HEK293 (cell line): Measurements from ENCODE around the gene SKIC3.
A peak's percentile ranks its signal among the peaks of the same experiment; 100 is the strongest.

Source experiments
- CTCF ChIA-PET: fragments of 350-600 bp; formaldehyde crosslinking; extraction: SDS; loops from one replicate; lab custom pipeline; 2021; ENCODE audit warnings: antibody characterized with exemption; lab: Yijun Ruan, JAX
- POLR2A ChIA-PET: fragments of 300-600 bp; formaldehyde crosslinking; extraction: SDS; loops from one replicate; lab custom pipeline; 2020; ENCODE audit warnings: antibody characterized with exemption, inconsistent platforms; lab: Yijun Ruan, JAX
- H3K27ac ChIP-seq: fragments of 200-500 bp; sonication (Bioruptor generic); 2 replicates; pipeline ENCODE4 v1.5.1; 2014; ENCODE audit warnings: low read depth, low read length, control low read depth, inconsistent platforms; ENCODE audit errors: extremely low read depth
- H3K36me3 ChIP-seq, 2 experiments: fragments of 200-500 bp in 1 of 2; sonication (Bioruptor generic) in 1 of 2; 1 replicate in 1 of 2; 2 replicates in 1 of 2; pipeline ENCODE4 v1.5.1; 2014 to 2017; ENCODE audit warnings: inconsistent platforms in 2 of 2, low read length in 2 of 2; ENCODE audit not compliant: control insufficient read depth in 2 of 2, insufficient read depth in 1 of 2
- H3K4me1 ChIP-seq: fragments of 200-500 bp; sonication (Bioruptor generic); 2 replicates; pipeline ENCODE4 v1.5.1; 2014; ENCODE audit warnings: mild to moderate bottlenecking, low read length, inconsistent platforms; ENCODE audit not compliant: control insufficient read depth, insufficient read depth
- H3K4me3 ChIP-seq: 2 replicates; pipeline ENCODE4 v1.5.1; 2011; ENCODE audit warnings: low read depth, mild to moderate bottlenecking, control low read depth, low read length, moderate library complexity
- H3K9me3 ChIP-seq: fragments of 200-500 bp; sonication (Bioruptor generic); 2 replicates; pipeline ENCODE4 v1.5.1; 2014; ENCODE audit warnings: low read depth, low read length, inconsistent platforms; ENCODE audit not compliant: control insufficient read depth, insufficient read depth
- GFI1B ChIP-seq: fragments of 450-650 bp; formaldehyde crosslinking; IDR thresholded peaks from 2 replicates; pipeline ENCODE4 v1.5.1; 2016; ENCODE audit warnings: missing biosample characterization, missing genetic modification characterization
- KLF10 ChIP-seq: fragments of 450-650 bp; IDR thresholded peaks from 2 replicates; pipeline ENCODE4 v1.5.1; 2018; ENCODE audit warnings: missing biosample characterization, mild to moderate bottlenecking, missing genetic modification characterization
- KLF16 ChIP-seq: fragments of 450-650 bp; formaldehyde crosslinking; IDR thresholded peaks from 2 replicates; pipeline ENCODE4 v1.5.1; 2017; ENCODE audit warnings: missing biosample characterization, missing genetic modification characterization
- MYNN ChIP-seq: fragments of 450-650 bp; formaldehyde crosslinking; IDR thresholded peaks from 2 replicates; pipeline ENCODE4 v1.5.1; 2016; ENCODE audit warnings: missing biosample characterization, missing genetic modification characterization, borderline replicate concordance
- SP2 ChIP-seq: fragments of 450-650 bp; formaldehyde crosslinking; IDR thresholded peaks from 2 replicates; pipeline ENCODE4 v1.5.1; 2016; ENCODE audit warnings: missing biosample characterization, missing genetic modification characterization
- ZNF146 ChIP-seq: fragments of 450-650 bp; formaldehyde crosslinking; IDR thresholded peaks from 2 replicates; pipeline ENCODE4 v1.5.1; 2016; ENCODE audit warnings: missing biosample characterization, missing genetic modification characterization
- ZNF157 ChIP-seq: fragments of 450-650 bp; formaldehyde crosslinking; IDR thresholded peaks from 2 replicates; pipeline ENCODE4 v1.5.1; 2016; ENCODE audit warnings: missing biosample characterization, missing genetic modification characterization
- ZNF202 ChIP-seq: fragments of 450-650 bp; formaldehyde crosslinking; IDR thresholded peaks from 2 replicates; pipeline ENCODE4 v1.5.1; 2016; ENCODE audit warnings: missing biosample characterization, missing genetic modification characterization, borderline replicate concordance
- ZNF324 ChIP-seq: fragments of 450-650 bp; formaldehyde crosslinking; IDR thresholded peaks from 2 replicates; pipeline ENCODE4 v1.5.1; 2016; ENCODE audit warnings: missing biosample characterization, missing genetic modification characterization
- ZNF366 ChIP-seq: fragments of 450-650 bp; formaldehyde crosslinking; conservative IDR thresholded peaks from 2 replicates; pipeline ENCODE4 v1.5.1; 2016; ENCODE audit warnings: missing biosample characterization, missing genetic modification characterization
- ZNF423 ChIP-seq: fragments of 450-650 bp; formaldehyde crosslinking; IDR thresholded peaks from 2 replicates; pipeline ENCODE4 v1.5.1; 2016; ENCODE audit warnings: missing biosample characterization, missing genetic modification characterization
- ZNF571 ChIP-seq: fragments of 450-650 bp; formaldehyde crosslinking; IDR thresholded peaks from 2 replicates; pipeline ENCODE4 v1.5.0; 2017; ENCODE audit warnings: missing biosample characterization, missing genetic modification characterization
- ZNF585B ChIP-seq: fragments of 450-650 bp; formaldehyde crosslinking; IDR thresholded peaks from 2 replicates; pipeline ENCODE4 v1.5.1; 2016; ENCODE audit warnings: missing biosample characterization, missing genetic modification characterization
- ZNF629 ChIP-seq: fragments of 450-650 bp; formaldehyde crosslinking; IDR thresholded peaks from 2 replicates; pipeline ENCODE4 v1.5.1; 2017; ENCODE audit warnings: missing biosample characterization, missing genetic modification characterization
- ZNF660 ChIP-seq: fragments of 450-650 bp; IDR thresholded peaks from 2 replicates; pipeline ENCODE4 v1.5.1; 2018; ENCODE audit warnings: missing biosample characterization, mild to moderate bottlenecking, missing genetic modification characterization
- ZNF747 ChIP-seq: fragments of 450-650 bp; formaldehyde crosslinking; IDR thresholded peaks from 2 replicates; pipeline ENCODE4 v1.5.1; 2016; ENCODE audit warnings: missing biosample characterization, missing genetic modification characterization
- ZSCAN30 ChIP-seq: fragments of 450-650 bp; IDR thresholded peaks from 2 replicates; pipeline ENCODE4 v1.5.1; 2018; ENCODE audit warnings: missing biosample characterization, mild to moderate bottlenecking, missing genetic modification characterization, moderate library complexity
- ZXDB ChIP-seq: fragments of 450-650 bp; formaldehyde crosslinking; IDR thresholded peaks from 2 replicates; pipeline ENCODE4 v1.5.1; 2016; ENCODE audit warnings: missing biosample characterization, missing genetic modification characterization
- TF ChIP-seq, protein P1 (sequence below): fragments of 450-650 bp; formaldehyde crosslinking; IDR thresholded peaks from 2 replicates; pipeline ENCODE4 v1.5.1; 2016; ENCODE audit warnings: missing biosample characterization, missing genetic modification characterization
- TF ChIP-seq, protein P2 (sequence below): fragments of 450-650 bp; IDR thresholded peaks from 2 replicates; pipeline ENCODE4 v1.5.1; 2018; ENCODE audit warnings: missing biosample characterization, mild to moderate bottlenecking, missing genetic modification characterization

SKIC3 gene

DNA sequence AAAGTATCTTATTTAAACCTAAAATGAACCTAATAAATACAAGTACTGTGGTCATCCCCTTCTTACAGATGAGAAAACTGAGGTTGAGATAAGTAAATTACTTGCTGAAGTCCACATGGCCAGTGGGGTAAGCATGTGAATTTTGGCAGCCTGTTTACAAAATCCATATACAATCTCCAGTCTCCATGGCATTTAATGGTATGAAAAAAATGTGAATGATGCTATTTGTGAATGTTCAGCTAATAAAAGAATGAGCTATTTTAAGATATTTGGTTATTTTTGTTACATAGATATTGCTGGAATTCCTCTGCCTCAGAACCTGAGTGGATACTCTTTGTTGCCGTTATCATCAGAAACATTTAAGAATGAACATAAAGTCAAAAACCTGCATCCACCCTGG lies 45.8 kb upstream of the SKIC3 start (continued):
- TF ChIP-seq, protein P1, sequence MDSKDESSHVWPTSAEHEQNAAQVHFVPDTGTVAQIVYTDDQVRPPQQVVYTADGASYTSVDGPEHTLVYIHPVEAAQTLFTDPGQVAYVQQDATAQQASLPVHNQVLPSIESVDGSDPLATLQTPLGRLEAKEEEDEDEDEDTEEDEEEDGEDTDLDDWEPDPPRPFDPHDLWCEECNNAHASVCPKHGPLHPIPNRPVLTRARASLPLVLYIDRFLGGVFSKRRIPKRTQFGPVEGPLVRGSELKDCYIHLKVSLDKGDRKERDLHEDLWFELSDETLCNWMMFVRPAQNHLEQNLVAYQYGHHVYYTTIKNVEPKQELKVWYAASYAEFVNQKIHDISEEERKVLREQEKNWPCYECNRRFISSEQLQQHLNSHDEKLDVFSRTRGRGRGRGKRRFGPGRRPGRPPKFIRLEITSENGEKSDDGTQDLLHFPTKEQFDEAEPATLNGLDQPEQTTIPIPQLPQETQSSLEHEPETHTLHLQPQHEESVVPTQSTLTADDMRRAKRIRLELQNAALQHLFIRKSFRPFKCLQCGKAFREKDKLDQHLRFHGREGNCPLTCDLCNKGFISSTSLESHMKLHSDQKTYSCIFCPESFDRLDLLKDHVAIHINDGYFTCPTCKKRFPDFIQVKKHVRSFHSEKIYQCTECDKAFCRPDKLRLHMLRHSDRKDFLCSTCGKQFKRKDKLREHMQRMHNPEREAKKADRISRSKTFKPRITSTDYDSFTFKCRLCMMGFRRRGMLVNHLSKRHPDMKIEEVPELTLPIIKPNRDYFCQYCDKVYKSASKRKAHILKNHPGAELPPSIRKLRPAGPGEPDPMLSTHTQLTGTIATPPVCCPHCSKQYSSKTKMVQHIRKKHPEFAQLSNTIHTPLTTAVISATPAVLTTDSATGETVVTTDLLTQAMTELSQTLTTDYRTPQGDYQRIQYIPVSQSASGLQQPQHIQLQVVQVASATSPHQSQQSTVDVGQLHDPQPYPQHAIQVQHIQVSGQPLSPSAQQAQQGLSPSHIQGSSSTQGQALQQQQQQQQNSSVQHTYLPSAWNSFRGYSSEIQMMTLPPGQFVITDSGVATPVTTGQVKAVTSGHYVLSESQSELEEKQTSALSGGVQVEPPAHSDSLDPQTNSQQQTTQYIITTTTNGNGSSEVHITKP (tag by site-specific recombination): no peak
- TF ChIP-seq ZXDB: no peak

DNA sequence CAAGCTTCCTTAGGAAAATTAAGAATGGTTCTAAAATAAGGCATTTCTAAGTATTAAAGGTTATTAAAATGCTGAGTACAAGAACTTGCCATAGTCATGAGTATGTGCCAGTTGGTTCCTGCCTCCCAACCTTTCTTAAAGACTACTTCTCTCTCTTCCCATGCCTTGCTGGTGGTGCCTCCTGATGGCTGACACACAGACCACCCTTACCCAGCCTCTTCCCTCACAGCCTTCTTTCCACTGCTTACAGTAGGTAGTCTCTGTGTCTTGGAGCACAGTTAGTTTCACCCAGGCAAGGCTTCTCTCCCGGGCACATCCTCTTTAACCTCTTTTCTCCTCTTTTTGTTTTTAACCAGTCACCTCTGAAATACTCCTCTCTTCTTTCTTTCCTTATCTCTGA lies 44.5 kb upstream of the SKIC3 start:
- no peaks in the 10 kb centered on the region for H3K4me1 ChIP-seq
- H3K4me3 ChIP-seq: no peak overlapping the region
- no peak for TF ChIP-seq KLF10
- TF ChIP-seq SP2 (tag by site-specific recombination): no peak
- TF ChIP-seq ZNF660 (tag by site-specific recombination): no peak
- TF ChIP-seq KLF16 (tag by site-specific recombination): no peak
- no peak for TF ChIP-seq ZNF571
- TF ChIP-seq ZNF324 (tag by site-specific recombination): no peak
- no peak for TF ChIP-seq ZNF423 (tag by site-specific recombination)
- no peak for TF ChIP-seq MYNN
- TF ChIP-seq ZNF157 (tag by site-specific recombination): no peak
- no peak for TF ChIP-seq ZSCAN30 (tag by site-specific recombination)
- TF ChIP-seq, protein P2, sequence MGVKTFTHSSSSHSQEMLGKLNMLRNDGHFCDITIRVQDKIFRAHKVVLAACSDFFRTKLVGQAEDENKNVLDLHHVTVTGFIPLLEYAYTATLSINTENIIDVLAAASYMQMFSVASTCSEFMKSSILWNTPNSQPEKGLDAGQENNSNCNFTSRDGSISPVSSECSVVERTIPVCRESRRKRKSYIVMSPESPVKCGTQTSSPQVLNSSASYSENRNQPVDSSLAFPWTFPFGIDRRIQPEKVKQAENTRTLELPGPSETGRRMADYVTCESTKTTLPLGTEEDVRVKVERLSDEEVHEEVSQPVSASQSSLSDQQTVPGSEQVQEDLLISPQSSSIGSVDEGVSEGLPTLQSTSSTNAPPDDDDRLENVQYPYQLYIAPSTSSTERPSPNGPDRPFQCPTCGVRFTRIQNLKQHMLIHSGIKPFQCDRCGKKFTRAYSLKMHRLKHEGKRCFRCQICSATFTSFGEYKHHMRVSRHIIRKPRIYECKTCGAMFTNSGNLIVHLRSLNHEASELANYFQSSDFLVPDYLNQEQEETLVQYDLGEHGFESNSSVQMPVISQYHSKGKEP (tag by site-specific recombination): no peak
- TF ChIP-seq ZNF585B (tag by site-specific recombination): no peak
- TF ChIP-seq ZNF366 (tag by site-specific recombination): no peak
- TF ChIP-seq GFI1B: no peak
- no peak for TF ChIP-seq ZNF747 (tag by site-specific recombination)
- no peak for TF ChIP-seq ZNF629 (tag by site-specific recombination)
- no peak overlapping the region for H3K27ac ChIP-seq
- CTCF ChIA-PET: no interaction called here
- H3K36me3 ChIP-seq: peaks cover 0 to 10% of the 10 kb centered on the region in 2 experiments; a peak in 2 of 3 replicates
- H3K9me3 ChIP-seq: no peaks in the 10 kb centered on the region
- POLR2A ChIA-PET: no interaction called here

GRCh38 chr5:95595289-95595931 lies 40.6 kb upstream of the SKIC3 start:
- Histone ChIP-seq H3K4me1 (no peaks in the 10 kb centered on the region), H3K27ac (no peak overlapping the region), H3K4me3 (no peak overlapping the region), H3K9me3 (no peaks in the 10 kb centered on the region), H3K36me3 (peaks cover 0 to 4% of the 10 kb centered on the region in 2 experiments; a peak in 1 of 3 replicates)
- ChIA-PET POLR2A (no interaction called here), CTCF (no interaction called here)
- peak; percentile 86 for TF ChIP-seq ZNF146 (tag by site-specific recombination)
- no peak for TF ChIP-seq ZNF202 (tag by site-specific recombination)
